Thyroid gland (tissue), 4 donors: ENCODE data around the gene NALCN. TPM values are rescaled to one million over a fixed set of nuclear protein-coding genes. Genes with fewer than 3 reads are reported as not detected.

Experiments
- DNase-seq, 2 donors: peaks; one replicate each; pipeline ENCODE4 v3.0.0-alpha.2; 2019
- H3K27ac ChIP-seq, 3 donors: fragments of 200-600 bp; sonication (generic); 1 replicate in 2 of 3; 2 replicates in 1 of 3; pipeline ENCODE4 v1.5.1; 2016 to 2019; ENCODE audit warnings: mild to moderate bottlenecking in 1 of 3, moderate library complexity in 1 of 3
- H3K27me3 ChIP-seq: fragments of 200-600 bp; sonication (generic); one replicate; pipeline ENCODE4 v1.5.1; 2019
- H3K36me3 ChIP-seq, 2 donors: fragments of 200-600 bp; sonication (generic); one replicate each; pipeline ENCODE4 v1.5.1; 2016 to 2019
- H3K4me1 ChIP-seq, 2 donors: fragments of 200-600 bp; sonication (generic); one replicate each; pipeline ENCODE4 v1.5.1; 2017 to 2019
- H3K4me3 ChIP-seq, 3 donors: fragments of 200-600 bp; sonication (generic); replicated peaks in 1 of 3; 1 replicate in 2 of 3; 2 replicates in 1 of 3; pipeline ENCODE4 v1.5.1; 2016; ENCODE audit warnings: mild to moderate bottlenecking in 1 of 3
- H3K9me3 ChIP-seq: fragments of 200-600 bp; sonication (generic); one replicate; pipeline ENCODE4 v1.5.1; 2017
- CTCF ChIP-seq, 6 experiments: fragments of 200-600 bp in 3 of 6; fragments of 450-650 bp in 3 of 6; sonication (generic) in 3 of 6; IDR thresholded peaks; one replicate each; pipeline ENCODE4 v1.5.1; 2016 to 2019; ENCODE audit warnings: antibody characterized with exemption in 6 of 6, mild to moderate bottlenecking in 2 of 6, inconsistent platforms in 1 of 6, moderate library complexity in 1 of 6
- POLR2A ChIP-seq, 2 donors: fragments of 450-650 bp; IDR thresholded peaks; one replicate each; pipeline ENCODE4 v1.6.1; 2017; ENCODE audit warnings: antibody characterized with exemption in 2 of 2, mild to moderate bottlenecking in 2 of 2, moderate library complexity in 1 of 2
- whole genome bisulfite sequencing, 2 donors: methylation state at CpG; one replicate each; pipeline ENCODE4 v1.1.5; 2017; 5-methylcytosine and 5-hydroxymethylcytosine counted together
- intact Hi-C: fragments of 100-400 bp; cut with DNase I; formaldehyde crosslinking; loops from one replicate; pipeline ENCODE4 v1.15.1; 2023
- total RNA-seq, 4 donors: library from RNA; depleted of rRNA; stranded (reverse); fragments of >200 nt; gene quantifications; one replicate each; pipeline ENCODE4 v1.2.3, GENCODE V29; 2016

Gene NALCN
- total RNA-seq, 4 donors from 2014 or later, result 2.3 to 6.4 (median 4.4) TPM

- Histone ChIP-seq H3K27ac (no peak overlapping the region), H3K4me3 (no peak overlapping the region), H3K27me3 (no peaks in the 10 kb centered on the region), H3K4me1 (no peaks in the 10 kb centered on the region), H3K36me3 (no peaks in the 10 kb centered on the region), H3K9me3 (no peaks in the 10 kb centered on the region)
- WGBS, 2 donors, result 86 to 88% methylated on average over 5 of the region's 5 CpGs
- intact Hi-C loops, result no loop called here
- no peak for DNase-seq
- TF ChIP-seq POLR2A (IDR thresholded peaks at IDR 0.05), result no peak
- TF ChIP-seq CTCF (IDR thresholded peaks at IDR 0.05), result no peak
Observed at GRCh38 chr13:101332583-101332982, 83.7 kb downstream of the NALCN start.

- no peak overlapping the region for H3K27ac ChIP-seq
- H3K36me3 ChIP-seq, result no peaks in the 10 kb centered on the region
- 85 to 93% methylated on average over 2 of the region's 2 CpGs for WGBS, 2 donors
- H3K4me3 ChIP-seq, result no peak overlapping the region
- DNase-seq, result no peak
- H3K27me3 ChIP-seq, result no peaks in the 10 kb centered on the region
- intact Hi-C loops, result no loop called here
- H3K4me1 ChIP-seq, result no peaks in the 10 kb centered on the region
- no peaks in the 10 kb centered on the region for H3K9me3 ChIP-seq
- no peak for TF ChIP-seq CTCF (IDR thresholded peaks at IDR 0.05)
- TF ChIP-seq POLR2A (IDR thresholded peaks at IDR 0.05), result no peak
Observed at GRCh38 chr13:101331731-101332130, 84.6 kb downstream of the NALCN start.

- 52 to 73% methylated on average over 3 of the region's 3 CpGs for WGBS, 2 donors
- TF ChIP-seq POLR2A (IDR thresholded peaks at IDR 0.05), result no peak
- no peak for TF ChIP-seq CTCF (IDR thresholded peaks at IDR 0.05)
- no peak overlapping the region for H3K27ac ChIP-seq
- H3K36me3 ChIP-seq, result no peaks in the 10 kb centered on the region
- DNase-seq, result no peak
- intact Hi-C loops, result no loop called here
- no peaks in the 10 kb centered on the region for H3K9me3 ChIP-seq
- H3K27me3 ChIP-seq, result no peaks in the 10 kb centered on the region
- no peaks in the 10 kb centered on the region for H3K4me1 ChIP-seq
- H3K4me3 ChIP-seq, result no peak overlapping the region
Observed at GRCh38 chr13:101327871-101328270, 88.4 kb downstream of the NALCN start.

- TF ChIP-seq POLR2A (IDR thresholded peaks at IDR 0.05), result no peak
- no peak for TF ChIP-seq CTCF (IDR thresholded peaks at IDR 0.05)
- no peak overlapping the region for H3K4me3 ChIP-seq
- no peaks in the 10 kb centered on the region for H3K27me3 ChIP-seq
- H3K36me3 ChIP-seq, result no peaks in the 10 kb centered on the region
- H3K4me1 ChIP-seq, result no peaks in the 10 kb centered on the region
- no peak for DNase-seq
- H3K9me3 ChIP-seq, result no peaks in the 10 kb centered on the region
- no peak overlapping the region for H3K27ac ChIP-seq
- intact Hi-C loops, result no loop called here
- WGBS, 2 donors, result 66 to 70% methylated on average over 4 of the region's 4 CpGs
Observed at GRCh38 chr13:101326710-101327109, 89.6 kb downstream of the NALCN start.

- Histone ChIP-seq H3K36me3 (no peaks in the 10 kb centered on the region), H3K27ac (no peak overlapping the region), H3K27me3 (no peaks in the 10 kb centered on the region), H3K4me3 (no peak overlapping the region), H3K4me1 (no peaks in the 10 kb centered on the region), H3K9me3 (no peaks in the 10 kb centered on the region)
- WGBS, 2 donors, result 36 to 50% methylated on average over 3 of the region's 3 CpGs
- no peak for DNase-seq
- TF ChIP-seq POLR2A (IDR thresholded peaks at IDR 0.05) (no peak), CTCF (IDR thresholded peaks at IDR 0.05) (no peak)
- intact Hi-C loops, result no loop called here
Observed at GRCh38 chr13:101325423-101325822, 90.9 kb downstream of the NALCN start.
